Coronary artery (tissue), 2 donors: ENCODE measurements around the gene NCBP2L.
"Not testable (repeated sequence)": the region's sequence is repeated elsewhere in the genome, so short reads cannot be mapped to it uniquely, and the experiment has no call there.

Source experiments
- DNase-seq: peaks from one replicate; pipeline ENCODE4 v3.0.0-alpha.2; 2017; ENCODE audit warnings: low spot score
- H3K27ac ChIP-seq, 2 donors: fragments of 200-600 bp; sonication (generic); one replicate each; pipeline ENCODE4 v1.5.1; 2016 to 2019
- H3K4me3 ChIP-seq: fragments of 200-600 bp; sonication (generic); 2 replicates; pipeline ENCODE4 v1.5.1; 2016; ENCODE audit warnings: mild to moderate bottlenecking, moderate library complexity
- CTCF ChIP-seq: fragments of 200-600 bp; sonication (generic); IDR thresholded peaks from one replicate; pipeline ENCODE4 v1.5.1; 2019; ENCODE audit warnings: antibody characterized with exemption

Gene NCBP2L

GRCh38 chrX:107805179-107805578 lies 27.6 kb downstream of the NCBP2L start:
- TF ChIP-seq CTCF: no peak
- Histone ChIP-seq H3K4me3 (no peak overlapping the region), H3K27ac (no peak overlapping the region)
- DNase-seq: no peak

GRCh38 chrX:107810053-107810452 lies 32.5 kb downstream of the NCBP2L start:
- DNase-seq, H3K27ac ChIP-seq, H3K4me3 ChIP-seq: not testable (repeated sequence)

- no peak for TF ChIP-seq CTCF
- Histone ChIP-seq H3K4me3 (no peak overlapping the region), H3K27ac (no peak overlapping the region)
- DNase-seq: no peak
Measured at GRCh38 chrX:107818900-107819521, 41.5 kb downstream of the NCBP2L start.

GRCh38 chrX:107823042-107823441 lies 45.5 kb downstream of the NCBP2L start:
- no peak for DNase-seq
- H3K4me3 ChIP-seq: no peak overlapping the region
- TF ChIP-seq CTCF: no peak
- no peak overlapping the region for H3K27ac ChIP-seq

GRCh38 chrX:107823456-107823855 lies 45.9 kb downstream of the NCBP2L start:
- DNase-seq: no peak

GRCh38 chrX:107825698-107826237 lies 48.2 kb downstream of the NCBP2L start, which contains the start of gene MID2:
TSS of gene MID2 (plus strand) at chrX:107825866. CDS start at chrX:107826427, 561 bp downstream.
- peak; percentile 77 for DNase-seq
- no peak for TF ChIP-seq CTCF
- H3K27ac ChIP-seq: peak within 1 kb of the TSS; percentile 89
- peak within 1 kb of the TSS; percentile 69 for H3K4me3 ChIP-seq

More at GRCh38 chrX:107823456-107823855, 45.9 kb downstream of the NCBP2L start:
- H3K27ac ChIP-seq: no peak overlapping the region
- no peak for TF ChIP-seq CTCF
- no peak overlapping the region for H3K4me3 ChIP-seq

- no peak for TF ChIP-seq CTCF
- DNase-seq: no peak
- Histone ChIP-seq H3K27ac (peak overlapping the region; percentile 89), H3K4me3 (peak overlapping the region; percentile 69)
Measured at GRCh38 chrX:107826238-107827029, 48.9 kb downstream of the NCBP2L start.
